GM13977 (cell line): ENCODE results near the gene BPIFB6.

ENCODE experiments used
- DNase-seq: peaks from one replicate; pipeline ENCODE4 v3.0.0; 2012; ENCODE audit warnings: low spot score
- in situ Hi-C: fragments of 300-500 bp; cut with MboI; formaldehyde crosslinking; loops from one replicate; pipeline ENCODE4 v1.12.0; 2022; ENCODE audit warnings: low sequenced_read_pairs, low pct_unique_long_range_greater_than_20kb, mixed read lengths, inconsistent platforms; ENCODE audit not compliant: unreplicated experiment
- TF ChIP-seq, protein P1 (sequence below): IDR thresholded peaks from 2 replicates; pipeline ENCODE4 v1.5.1; 2012; ENCODE audit warnings: mild to moderate bottlenecking, control low read depth; ENCODE audit not compliant: insufficient read depth; ENCODE audit errors: extremely low read depth, missing control alignments

Gene BPIFB6

DNA sequence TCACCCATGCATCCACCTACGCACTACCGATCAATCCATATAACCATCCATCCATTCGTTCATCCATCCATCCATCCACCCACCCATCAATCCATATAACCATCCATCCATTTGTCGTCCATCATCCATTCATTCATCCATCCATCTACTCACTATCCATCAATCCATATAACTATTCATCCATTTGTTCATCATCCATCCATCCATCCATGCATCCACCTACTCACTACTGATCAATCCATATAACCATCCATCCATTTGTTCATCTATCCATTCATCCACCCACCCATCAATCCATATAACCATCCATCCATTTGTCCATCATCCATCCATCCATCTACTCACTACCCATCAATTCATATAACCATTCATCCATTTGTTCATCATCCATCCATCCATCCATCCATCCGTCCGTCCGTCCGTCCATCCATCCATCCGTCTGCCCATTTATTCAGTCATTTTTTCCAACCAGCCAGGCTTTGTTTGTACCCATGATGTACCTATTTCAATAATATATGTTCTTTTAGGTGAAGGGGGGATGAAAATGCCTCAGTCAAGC lies 6.1 kb upstream of the BPIFB6 start:
- DNase-seq: no peak
- in situ Hi-C loops: no loop called here
- TF ChIP-seq, protein P1, sequence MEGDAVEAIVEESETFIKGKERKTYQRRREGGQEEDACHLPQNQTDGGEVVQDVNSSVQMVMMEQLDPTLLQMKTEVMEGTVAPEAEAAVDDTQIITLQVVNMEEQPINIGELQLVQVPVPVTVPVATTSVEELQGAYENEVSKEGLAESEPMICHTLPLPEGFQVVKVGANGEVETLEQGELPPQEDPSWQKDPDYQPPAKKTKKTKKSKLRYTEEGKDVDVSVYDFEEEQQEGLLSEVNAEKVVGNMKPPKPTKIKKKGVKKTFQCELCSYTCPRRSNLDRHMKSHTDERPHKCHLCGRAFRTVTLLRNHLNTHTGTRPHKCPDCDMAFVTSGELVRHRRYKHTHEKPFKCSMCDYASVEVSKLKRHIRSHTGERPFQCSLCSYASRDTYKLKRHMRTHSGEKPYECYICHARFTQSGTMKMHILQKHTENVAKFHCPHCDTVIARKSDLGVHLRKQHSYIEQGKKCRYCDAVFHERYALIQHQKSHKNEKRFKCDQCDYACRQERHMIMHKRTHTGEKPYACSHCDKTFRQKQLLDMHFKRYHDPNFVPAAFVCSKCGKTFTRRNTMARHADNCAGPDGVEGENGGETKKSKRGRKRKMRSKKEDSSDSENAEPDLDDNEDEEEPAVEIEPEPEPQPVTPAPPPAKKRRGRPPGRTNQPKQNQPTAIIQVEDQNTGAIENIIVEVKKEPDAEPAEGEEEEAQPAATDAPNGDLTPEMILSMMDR: no peak

DNA sequence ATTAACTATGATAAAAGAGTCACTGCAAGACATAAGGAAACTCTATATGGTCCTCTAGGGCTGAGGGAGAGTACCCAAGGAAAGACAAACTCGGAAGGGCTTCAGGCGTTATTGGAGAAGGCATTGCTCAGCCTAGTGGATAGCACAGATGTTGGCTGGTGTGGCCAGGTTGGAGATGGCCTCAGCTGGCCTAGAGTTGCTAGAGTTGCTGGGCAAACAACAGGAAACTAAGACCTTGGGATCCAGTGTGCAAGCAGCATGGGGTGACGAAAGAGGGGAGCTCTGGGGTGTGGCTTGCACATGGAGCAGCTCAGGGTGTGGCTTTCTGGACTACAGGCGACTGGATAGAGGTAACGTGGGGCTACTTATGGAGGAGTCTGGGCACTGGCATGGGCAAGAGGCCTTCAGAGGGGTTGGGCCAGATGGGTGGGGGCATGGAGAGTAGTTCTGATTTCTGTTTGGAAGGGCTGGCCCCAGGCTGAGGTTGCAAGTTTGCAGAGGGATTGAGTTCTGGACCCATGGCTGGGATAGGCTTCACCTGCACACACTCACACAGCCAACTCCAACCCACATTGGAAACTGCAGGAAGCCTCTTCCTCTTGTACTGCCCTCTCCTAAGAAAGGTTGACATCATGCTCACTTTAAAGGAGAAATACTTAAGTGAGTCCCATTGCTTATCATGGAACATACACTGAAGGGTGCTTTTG lies 5.2 kb upstream of the BPIFB6 start:
- TF ChIP-seq, protein P1: no peak
- in situ Hi-C loops: no loop called here
- no peak for DNase-seq

DNA sequence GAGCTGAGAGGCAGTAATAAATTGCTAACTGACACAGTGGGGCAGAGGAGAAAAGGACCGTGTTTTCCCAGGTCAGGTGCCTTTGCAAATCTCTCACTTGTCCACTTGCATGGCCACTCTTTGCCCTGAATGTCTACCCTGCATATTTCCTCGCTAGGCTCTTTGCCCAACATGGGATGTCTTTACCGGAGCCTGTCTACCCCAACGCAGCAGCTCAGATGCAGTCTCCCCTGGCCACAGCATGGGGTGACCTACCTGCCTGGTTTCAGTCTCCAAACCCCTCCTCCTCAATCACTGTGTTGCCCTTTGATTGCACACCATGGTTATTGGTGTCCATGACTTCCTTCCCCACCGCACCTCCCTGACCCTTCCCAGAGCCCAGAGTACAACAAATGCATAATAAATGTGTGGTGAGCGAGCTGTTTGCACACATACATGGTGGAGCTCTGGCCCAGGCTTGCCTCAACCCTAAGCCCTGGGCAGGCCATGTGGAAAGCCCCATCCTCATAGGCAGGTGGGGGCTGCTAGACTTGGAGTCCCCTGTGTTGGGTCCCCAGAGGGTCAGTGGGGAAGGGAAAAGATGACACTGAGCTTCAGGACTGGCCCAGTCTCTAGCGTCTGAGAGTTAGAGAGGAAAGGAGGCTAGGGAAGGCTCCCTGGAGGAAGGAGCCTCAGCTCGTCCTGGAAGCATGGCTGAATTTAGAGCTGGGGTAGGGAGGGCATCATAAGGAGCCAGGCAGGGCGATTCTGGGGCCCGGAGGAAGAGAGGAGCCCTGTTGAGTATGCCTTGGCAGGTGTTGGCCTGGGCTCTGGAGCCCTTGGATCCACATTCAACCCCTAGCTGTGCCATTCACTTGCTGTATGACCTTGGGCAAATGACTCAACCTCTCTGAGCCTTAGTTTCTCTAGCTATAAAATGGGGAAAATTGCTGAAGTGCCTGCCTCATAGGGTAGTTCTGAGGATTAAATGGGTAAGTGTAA lies 4.4 kb upstream of the BPIFB6 start:
- TF ChIP-seq, protein P1: no peak
- in situ Hi-C loops: no loop called here
- no peak for DNase-seq

DNA sequence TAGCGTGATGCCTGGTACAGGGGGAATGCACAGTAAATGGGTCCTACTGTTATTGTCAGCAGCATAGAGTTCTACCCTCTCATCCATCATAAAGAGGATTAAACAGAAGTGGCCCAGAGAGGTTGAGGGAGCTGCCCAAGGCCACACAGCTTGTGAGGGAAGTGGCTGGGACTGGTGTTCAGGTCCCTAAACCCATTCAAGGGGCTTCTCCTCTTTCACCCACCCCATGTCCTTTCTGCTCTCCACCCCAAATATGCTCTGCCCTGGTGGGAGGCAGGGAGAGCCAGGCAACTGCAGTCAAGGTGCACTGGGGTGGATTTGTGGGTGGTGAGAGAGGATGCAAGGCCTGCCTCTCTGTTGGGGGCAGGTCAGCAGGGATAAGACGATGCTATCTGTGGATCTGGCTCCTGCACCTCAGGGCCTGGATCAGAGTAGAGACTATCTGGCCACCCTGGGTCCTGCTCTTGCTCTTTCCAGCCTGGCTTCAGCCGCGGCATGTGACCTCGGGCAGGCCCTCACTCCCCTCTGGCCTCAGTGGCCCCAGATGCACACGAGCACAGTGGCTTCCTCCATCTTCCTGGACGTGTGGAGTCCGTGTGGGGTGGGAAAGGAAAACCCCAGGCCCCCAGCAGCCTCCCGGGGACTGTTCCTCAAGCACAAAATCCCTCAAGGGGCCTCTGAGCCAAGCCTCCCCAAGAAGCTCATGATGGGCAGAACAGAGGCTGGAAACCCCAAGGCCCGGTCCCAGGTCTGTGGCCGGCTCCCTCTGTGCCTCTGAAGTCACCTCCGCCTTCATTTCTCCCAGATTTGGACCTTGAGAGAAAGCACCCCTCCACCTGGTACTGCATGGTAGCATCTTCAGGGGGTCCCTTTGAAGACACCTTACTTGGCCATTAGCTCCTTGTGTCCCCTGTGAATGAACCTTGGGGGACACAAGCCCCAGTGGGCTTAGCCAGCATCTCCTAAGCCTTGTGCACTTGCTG lies 3.4 kb upstream of the BPIFB6 start:
- DNase-seq: no peak
- TF ChIP-seq, protein P1: no peak
- in situ Hi-C loops: no loop called here

DNA sequence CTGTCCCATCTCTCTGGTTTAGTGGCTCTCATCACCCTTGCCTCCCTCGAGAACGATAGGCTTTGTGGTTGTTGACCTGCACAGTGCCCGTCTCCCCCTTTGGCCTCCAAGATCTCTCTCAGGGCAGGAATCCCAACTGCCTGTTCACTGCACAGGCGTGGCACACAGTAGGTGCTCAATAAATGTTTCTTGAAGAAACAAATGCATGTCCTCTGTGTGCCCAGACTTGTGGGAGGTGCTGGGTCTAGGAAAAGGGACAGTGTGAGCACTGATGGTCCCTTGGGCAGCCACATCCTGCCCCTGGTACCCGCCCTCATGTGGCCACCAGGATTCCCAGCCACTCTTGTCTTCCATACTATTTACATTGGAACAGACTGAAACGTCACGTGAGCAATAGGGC lies 2.6 kb upstream of the BPIFB6 start:
- no peak for DNase-seq
- TF ChIP-seq, protein P1: no peak
- in situ Hi-C loops: no loop called here
